ENCODE results near the gene KCND3.

The KCND3 gene

DNA sequence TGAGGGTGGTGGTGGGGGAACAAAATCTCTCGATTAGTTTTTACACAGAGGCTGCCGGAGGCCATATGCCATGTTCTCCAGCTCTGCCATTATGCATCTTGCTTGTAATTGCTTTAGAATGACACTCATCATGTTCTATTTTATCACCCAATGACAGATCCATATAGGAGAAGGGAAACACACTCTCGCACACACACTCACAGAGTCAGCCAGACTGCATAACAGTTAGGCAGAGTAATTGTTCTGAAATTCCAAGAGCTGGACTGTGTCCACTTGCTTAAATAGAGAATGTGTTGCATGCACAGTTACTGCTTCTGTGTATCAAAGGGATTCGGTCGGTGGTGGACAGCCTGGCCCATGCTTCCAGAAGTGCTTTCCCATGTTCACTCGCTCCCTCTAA lies 30.6 kb downstream of the KCND3 start:
- no peak for DNase-seq

DNA sequence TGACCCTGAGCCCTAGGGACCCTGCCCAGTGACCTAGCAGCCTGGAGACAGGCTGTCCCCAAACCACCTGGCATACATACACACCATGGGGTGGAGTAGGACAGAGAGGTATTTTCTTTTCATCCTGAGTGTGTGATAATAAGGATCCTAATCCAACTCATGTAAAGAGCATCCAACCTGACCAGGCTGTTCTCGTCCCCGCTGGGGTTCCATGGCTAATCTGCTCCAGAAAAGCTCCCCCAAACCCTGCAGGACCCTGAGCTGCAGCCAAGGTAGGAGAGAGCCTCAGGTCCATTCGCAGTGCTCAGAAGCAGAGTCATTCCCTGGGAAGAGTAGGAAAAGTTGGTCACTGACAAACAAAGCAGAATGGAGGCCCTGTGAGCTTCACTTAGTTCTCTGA lies 31.4 kb downstream of the KCND3 start:
- no peak for DNase-seq

DNA sequence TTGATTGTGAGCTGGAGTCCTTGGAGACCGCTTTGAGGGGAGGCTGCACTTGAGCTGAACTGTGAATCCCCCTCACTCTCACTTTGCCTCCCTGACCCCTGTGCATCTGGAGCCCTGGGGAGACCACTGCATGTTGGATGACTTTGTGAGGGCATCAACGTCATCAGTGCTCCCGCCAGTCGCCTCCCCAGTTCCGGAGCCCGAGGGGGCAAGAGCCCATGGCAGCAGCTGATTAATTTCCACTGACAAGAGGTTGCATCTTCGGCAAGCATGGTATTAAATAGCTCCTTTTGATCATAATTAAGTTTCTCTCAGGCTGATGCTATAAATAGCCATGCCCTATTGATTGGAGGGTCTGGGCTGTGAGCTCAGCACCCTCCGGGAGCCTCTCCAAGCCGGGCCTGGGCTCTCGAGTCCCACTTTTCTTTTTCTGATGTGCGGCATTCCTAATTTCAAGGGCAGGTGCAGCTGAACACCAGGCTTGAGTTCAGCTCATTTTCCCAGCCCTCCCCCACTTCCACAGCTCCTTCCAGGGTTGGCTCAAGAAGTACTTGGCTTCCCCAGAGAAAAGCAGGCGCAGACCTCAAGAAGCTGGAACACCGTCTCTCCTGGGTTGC lies 33.2 kb downstream of the KCND3 start:
- no peak for DNase-seq

DNA sequence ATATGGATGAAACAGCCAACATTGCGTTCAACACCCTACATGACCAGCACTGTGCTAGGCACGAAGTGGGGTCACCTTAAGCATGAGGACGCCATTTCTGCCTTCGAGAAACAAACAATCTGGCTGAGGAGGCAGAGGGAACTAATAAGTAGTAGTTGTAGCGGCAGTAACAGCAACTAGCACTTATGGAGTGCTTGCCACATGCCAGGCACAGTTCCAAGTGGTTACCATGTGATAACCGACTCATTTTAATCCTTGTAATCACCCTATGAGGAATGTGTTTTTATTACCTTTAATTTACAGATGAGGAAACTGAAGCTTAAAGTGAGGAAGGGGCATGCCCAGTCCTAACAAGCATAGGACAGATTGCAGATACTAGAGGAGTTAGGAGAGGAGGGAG lies 33.7 kb downstream of the KCND3 start:
- peak; percentile 15 for DNase-seq

DNA sequence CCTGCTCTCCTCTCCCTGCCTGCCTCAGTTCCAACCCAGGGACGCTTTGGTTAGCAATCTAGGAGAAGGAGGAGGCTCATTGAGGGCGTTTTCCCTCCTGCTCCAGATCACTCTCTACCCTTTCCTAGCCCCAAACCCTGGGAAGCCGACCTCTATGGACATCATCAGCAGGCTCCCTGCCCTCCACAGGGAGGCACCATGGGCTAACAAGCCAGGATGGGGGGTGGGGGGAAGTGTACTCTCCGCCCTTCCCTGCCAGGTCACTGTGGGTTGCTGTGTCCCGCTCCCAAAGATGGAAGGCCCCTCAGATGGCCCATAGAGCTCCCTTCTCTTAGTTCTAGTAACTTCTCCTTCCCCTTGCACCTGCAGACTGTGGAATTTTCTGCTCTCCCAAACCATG lies 35.7 kb downstream of the KCND3 start:
- no peak for DNase-seq

DNA sequence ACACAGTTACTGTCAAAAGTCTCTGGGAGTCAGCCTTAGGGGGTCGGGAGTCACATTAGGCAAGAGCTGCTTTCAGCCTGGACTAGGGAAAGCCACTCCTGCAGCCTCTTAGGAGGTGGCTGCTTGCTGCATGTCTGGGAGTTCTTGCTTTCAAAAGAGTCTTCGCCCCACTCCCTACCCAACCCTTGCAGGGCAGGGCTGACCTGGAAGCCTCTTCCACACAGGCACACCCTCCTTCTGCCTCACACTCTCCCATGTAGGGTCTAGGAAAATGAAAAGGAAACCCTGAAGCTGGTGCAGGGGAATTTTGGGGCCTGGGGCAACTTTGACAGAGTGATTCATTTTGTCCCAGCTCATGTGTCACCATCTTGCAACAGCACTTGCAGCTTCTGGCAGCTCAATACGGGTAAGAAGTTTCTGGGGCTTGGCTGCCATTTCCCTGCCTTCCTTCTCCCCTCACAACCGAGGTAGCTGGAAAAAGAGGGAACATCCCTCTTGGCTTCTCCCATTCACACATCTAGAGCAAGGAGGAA lies 37.3 kb downstream of the KCND3 start:
- DNase-seq, result no peak

DNA sequence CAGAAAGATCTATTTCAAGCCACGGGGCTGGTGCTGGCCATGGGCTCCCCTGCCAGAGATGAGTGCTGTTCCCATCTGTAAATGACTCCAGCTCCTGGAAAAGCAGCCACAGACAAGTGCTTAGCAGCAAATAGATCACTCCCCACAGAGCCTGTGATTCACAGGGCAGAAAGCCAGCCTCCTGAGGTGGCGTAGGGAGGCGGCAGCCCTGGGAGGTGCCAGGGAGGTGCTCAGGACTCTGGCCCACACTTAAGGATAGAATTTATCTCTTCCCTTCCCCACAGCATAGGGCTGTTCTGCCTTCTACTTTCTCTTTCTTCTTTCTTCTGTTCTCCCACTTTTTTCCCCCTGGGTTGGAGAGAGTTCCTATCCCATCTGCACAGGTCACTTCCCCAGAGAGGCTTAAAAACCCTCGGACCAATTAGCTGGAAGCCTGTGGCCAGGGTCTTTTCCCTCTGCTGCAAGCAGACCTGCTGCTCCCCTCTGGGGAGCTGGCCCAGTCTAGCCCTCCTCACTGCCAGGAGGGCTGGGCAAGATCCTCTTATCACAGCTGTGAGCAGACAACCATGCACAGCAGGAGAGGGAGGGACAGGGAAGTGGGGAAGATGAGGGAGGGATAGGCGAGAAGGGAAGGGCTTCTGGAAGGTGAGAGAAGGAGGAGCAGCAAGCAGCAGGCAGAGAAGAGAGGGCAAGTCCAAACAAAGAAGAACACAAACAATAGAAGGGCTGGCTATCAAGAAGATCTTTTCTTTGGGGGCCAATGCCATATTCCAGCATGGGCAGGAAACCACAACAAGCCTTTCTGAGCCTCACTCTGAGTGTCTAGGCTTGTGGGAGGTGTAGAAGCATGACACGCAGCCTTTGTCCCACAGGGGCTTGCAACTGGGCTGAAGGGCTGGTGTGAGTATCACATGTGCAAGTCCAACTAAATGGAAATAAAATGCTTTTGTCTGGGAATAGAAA lies 41.0 kb downstream of the KCND3 start:
- DNase-seq, result peak; percentile 69

DNA sequence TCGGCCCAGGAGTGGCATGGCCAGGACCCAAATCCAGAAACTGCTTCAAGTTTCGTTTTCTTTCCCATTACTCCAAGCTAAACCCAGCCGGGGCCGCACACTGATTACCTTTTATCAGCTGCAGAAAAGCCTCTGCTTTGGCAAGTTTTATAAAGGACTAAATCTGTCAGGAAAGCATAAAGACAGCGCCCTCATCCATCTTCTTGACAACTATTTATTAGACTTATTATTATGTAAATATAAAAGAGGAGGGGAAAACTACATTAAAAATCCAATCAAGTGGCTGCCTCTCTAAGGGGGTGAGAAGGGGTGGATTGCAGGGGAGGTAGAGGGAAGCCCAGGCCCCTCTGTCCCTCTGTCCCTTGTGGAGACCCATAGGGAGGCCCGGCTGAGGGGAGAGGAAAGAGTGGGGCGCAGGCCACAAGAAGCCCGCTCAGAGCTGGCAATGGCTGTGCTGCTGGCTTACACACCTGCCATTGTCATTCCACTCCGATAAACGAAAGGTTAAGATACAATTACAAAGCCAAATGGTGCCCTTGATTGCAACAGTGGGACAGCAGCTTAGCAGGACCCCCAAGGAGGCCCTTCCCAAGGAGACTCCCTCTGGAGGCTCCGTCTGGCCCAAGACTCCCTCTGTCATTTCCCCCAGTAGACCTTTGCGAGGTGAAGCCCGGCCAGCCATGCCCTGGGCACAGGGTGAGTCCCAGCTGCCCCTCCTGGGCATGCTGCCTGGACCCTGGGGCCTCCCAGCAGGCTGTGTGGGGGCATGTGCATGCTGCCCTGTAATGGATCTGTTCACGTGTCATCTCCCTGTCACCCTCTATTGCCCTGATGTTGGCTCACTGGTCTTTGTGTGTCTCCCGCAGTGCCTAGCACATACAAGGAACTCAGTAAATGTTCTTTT lies 45.4 kb downstream of the KCND3 start:
- DNase-seq, result no peak

DNA sequence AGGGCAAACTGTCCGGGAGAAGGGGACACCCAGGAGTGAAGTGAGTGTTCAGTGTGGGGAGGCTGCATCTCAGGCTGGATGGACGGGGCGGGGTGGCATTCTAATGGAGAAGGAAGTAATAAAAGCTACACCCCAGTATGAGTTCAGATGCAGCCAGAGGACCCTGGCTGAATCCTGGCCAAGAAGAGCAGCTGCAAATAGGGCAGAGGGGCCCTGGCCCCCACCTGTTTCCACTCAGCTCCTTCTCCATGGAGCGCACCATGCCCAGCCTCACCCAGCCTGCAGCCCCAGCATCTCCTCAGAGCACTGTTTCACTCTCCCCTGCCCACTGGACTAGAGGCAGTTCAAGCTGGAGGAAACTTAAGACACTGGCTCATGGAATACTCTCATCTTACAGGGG lies 46.4 kb downstream of the KCND3 start:
- no peak for DNase-seq

DNA sequence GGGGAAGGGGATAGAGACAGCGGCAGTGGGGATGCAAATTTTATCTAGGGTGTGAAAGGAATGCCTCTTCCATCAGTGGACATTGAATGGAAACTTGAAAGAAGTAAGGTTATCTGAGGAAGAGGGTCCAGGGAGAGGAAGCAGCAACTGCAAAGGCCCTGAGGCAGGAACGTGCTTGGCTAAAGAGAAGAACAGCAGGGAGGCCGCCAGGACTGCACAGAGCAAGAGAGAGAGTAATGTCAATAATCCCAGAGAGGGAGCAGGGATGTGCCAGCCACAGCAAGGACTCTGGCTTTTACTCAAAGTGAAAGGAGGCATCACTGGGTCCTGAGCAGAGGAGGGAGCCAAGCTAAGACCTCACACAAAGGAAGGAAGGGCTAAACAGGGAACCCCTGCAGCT lies 50.9 kb downstream of the KCND3 start:
- DNase-seq, result no peak

DNA sequence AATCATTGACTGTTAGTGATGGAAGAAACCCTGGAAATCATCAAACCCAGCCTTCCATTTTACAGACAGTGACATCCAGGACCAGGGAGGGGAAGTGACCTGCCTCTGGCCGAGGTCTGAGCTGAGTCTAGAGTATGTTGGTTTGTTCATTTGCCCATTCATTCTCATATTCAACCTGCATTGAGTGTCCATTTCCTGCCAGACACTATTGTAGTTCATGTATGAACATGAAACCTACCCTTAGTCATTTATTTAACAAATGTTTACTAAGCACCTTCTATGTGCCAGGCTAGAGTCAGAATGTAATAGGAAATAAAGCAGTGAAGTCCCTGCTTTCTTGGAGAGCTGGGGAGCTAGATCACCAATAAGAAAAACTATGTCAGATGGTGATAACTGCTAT lies 51.3 kb downstream of the KCND3 start:
- DNase-seq, result no peak

DNA sequence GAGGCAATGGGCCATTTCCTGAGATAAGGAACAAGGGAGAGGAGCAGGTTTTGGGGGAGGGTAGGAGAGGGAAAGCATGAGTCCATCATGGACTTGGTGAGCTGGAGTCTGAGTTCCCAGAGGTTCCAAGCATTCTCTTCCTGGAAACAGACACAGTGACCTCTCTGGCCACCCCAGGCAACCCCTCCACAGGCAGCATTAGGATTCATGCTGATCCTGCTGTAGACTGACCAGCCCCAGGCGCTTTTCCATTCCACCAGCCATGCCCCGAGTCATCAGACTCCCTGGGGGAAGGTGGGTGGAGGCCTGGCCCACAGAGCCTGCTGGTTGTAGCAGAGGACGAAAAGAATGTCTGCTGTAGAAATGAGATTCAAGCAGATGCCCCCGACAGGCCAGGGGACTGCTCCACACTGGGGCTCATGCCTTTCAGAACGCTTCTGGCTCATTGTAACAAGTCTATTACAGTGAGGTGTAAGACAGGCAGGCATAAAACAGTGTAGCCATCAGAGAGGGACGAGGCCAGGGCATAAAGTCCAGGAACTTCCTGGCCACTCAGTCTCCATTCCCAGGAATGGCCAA lies 52.2 kb downstream of the KCND3 start:
- DNase-seq, result no peak

DNA sequence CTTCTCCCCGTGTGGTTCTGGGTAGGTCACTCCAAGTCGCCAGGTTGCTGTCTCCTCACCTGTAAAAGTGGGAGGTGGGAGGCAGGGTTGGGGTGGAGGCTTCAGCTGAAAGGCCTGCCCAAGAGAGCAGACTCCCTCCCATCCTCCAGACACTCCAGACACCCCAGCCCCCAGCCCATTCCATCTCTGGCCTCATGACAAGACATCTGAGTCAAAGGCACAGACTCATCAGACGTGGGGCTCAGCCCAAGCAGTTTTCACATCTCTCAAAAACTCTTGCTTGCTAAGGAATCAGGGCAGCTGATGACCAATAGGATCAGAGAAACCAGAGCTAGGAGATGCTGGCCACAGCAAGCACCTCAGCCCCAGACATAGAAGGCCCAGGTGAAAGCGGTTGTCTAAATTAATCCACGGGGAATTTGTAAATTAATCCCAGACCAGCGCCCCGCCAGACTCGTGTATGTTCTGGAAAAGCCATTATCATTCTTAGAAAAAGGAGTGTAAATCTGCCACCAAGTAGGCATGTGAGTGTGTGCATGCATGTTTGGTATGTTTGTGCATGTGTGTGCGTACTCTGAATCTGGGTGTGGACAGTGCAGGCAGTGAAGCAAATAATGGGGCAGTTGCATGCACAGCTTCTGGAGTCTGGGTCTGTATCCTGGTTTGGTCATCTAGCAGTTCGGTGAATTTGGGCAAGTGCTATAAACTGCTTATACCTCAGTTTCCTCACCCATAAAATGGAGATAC lies 55.2 kb downstream of the KCND3 start:
- DNase-seq, result no peak

DNA sequence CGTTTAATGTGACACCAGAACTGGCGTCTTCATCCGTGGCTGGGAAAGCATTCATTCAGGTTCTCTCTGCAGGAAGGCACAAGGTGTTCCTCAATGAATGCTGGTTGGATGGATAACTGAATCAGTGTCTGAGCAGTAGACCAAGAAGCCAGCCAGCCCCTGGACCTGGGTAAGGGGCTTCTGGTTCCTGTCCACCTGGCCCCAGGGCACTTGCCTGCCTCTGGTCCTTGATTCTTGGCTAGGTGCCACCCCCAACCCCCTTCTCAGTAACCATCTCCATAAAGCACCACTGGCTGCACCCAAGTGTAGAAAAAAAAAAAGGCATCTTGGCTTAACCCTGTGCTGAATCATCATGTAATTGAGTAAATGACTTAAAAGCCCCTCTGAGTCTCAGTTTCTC lies 59.1 kb downstream of the KCND3 start:
- DNase-seq, result no peak

DNA sequence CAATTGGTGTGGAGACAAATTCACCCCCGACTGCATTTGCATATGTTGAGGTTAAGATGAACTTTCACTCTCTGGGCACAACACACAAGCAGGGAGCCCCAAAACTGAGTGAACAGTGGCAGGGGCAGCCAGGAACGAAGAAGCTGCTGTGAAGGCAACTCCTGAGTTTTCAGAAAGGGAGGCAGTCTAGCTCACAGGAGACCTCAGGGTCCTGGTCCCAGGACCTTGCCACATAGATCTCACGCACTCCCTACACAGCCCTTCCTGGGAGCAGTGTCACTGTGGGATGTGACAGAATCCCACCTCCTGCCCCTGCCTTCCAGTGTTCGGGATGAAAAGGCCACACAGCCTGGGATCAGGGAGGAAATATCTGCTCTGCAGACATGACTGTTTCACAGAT lies 60.9 kb downstream of the KCND3 start:
- DNase-seq, result no peak

DNA sequence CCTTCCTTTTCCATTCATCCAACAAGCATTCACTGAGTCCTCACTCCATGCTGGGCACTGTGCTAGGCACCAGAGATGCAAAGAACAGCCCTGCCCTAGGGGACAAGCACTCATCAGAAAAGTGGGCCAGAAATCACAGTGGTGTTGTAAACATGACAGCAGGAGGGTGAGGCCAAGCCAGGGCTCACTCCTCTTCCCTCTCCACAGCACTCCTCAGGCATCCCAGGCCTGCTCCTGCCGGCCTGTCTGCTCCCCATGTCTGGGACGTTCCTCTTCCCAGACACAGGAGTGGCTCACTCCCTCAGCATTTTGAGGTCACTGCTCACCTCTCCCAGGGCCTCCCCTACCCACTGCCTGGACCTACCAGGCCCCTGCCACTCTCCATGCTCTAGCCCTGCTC lies 61.8 kb downstream of the KCND3 start:
- DNase-seq, result no peak

DNA sequence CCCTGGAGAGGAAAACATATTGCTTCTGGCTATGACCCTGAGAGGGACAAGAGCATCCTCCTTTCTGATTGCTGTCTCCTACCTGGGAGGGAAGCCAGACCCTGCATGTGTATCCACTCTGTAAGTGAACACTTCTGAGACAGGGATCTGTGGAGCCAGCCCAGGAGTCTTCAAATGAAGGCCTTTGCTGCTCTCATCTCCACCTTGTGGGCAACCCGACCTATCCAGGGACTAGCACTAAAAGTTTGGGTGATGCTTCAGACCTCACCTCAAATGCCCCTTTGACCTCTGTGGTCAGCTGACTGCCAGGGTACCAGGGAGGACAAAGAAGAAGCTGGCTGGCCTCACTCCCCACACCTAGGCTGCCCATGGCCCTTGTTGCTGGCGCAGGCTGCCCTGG lies 64.7 kb downstream of the KCND3 start:
- DNase-seq, result no peak

DNA sequence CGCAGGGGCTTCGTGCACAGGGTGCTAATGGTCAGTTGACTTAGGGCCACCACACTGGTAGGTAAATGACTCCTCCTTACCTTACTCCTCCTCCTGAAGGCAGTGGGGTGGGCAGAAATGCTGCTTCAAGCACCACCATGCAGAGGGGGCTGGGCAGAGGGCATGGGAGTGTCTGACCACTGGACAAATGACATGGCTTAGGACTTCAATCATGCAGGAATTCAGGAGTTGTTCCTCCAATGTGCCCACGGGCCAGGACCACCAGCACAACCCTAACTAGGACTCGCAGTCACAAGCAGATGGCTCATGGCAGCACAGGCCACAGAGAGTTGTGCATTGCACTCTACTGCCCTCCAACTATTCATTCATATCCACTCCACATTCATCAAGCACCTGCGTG lies 65.7 kb downstream of the KCND3 start:
- DNase-seq, result no peak

DNA sequence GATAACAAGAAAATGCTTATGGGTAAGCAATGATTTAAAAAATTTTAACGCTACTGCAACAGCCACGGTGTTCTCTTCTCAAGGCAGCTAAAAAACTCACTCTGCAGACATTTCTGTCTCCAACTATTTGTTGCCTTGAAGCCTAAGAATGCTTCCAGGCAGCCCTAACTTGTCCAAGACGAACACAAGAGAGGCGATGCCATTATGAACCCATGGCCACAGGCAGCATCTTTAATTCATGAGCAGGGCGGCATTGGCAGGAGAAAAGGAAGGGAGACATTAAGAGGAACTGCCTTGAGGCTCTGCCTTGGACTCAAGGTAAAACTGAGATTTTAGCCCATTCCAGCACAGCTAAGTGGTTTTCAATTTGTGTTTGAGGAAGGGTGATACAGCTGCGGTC lies 67.5 kb downstream of the KCND3 start:
- DNase-seq, result no peak

DNA sequence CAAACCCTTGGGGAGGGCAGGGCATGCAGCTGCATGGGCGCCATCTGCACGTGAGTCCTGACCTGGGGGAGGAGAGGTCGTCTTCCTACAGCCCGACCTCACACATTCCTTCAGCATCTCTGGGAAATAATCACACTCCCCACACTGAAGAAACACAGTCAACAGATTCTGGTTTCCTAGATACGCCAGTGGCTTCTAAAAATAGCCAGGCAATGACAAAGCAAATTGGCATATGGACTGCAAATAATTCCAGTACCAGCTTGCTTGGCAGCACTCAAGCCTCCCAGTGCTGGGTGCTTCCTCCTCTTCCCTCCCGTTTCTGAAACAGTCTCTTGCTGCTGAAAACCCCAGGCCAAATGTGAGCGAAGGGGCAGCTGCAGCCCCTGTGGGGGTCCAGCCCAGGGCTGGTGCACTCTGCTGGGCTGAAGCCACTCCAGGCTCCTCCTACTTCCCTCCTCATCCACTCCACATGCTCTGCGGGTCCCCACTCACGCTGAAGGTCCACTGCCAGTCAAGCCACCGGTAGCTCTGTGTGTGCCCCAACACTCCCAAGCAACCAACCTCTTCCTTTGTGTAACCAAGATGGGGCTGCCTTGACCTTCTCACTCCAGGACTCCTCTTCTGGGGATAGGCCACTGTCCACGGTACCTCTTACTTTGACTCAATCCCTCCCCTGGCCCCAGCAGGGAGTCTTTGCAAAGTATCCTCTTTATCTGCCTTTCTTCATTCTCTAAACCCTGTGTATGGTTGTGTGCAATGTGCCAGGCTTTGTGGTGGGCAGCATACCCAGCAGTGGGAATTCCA lies 69.0 kb downstream of the KCND3 start:
- peak; percentile 71 for DNase-seq

All from fibroblast of skin of back (primary cell).